ENCODE data around the gene PDZK1IP1.
"Not testable (repeated sequence)": the region's sequence is repeated elsewhere in the genome, so short reads cannot be mapped to it uniquely, and the experiment has no call there.

Gene PDZK1IP1

DNA sequence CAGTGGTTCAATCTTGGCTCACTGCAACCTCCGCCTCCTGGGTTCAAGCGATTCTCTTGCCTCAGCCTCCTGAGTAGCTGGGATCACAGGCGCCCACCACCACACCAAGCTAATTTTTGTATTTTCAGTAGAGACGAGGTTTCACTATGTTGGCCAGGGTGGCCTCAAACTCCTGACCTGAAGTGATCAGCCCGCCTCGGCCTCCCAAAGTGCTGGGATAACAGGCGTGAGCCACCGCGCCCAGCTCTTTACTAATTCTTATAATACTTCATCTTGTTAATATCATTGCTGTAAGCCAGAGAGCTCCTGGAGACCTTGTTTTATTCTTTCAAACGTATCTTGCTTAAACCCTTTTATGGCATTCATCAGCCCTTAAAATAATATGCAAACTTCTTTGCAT, 3.7 kb upstream of the PDZK1IP1 start:
- not testable (repeated sequence) for H3K9ac ChIP-seq (ENCODE audit: low read length); H3K27ac ChIP-seq (ENCODE audit: low read depth, low read length); H3K4me3 ChIP-seq (ENCODE audit: low read depth, low read length); H3K36me3 ChIP-seq (ENCODE audit: control insufficient read depth, insufficient read depth, low read length); H3K9me3 ChIP-seq (ENCODE audit: control insufficient read depth, insufficient read depth, low read depth, low read length)
- Histone ChIP-seq H3K4me1 (ENCODE audit: control insufficient read depth, insufficient read depth, low read length) (peaks cover 27% of the 10 kb centered on the region), H3K27me3 (ENCODE audit: control insufficient read depth, insufficient read depth, low read length) (peaks cover 41% of the 10 kb centered on the region)

DNA sequence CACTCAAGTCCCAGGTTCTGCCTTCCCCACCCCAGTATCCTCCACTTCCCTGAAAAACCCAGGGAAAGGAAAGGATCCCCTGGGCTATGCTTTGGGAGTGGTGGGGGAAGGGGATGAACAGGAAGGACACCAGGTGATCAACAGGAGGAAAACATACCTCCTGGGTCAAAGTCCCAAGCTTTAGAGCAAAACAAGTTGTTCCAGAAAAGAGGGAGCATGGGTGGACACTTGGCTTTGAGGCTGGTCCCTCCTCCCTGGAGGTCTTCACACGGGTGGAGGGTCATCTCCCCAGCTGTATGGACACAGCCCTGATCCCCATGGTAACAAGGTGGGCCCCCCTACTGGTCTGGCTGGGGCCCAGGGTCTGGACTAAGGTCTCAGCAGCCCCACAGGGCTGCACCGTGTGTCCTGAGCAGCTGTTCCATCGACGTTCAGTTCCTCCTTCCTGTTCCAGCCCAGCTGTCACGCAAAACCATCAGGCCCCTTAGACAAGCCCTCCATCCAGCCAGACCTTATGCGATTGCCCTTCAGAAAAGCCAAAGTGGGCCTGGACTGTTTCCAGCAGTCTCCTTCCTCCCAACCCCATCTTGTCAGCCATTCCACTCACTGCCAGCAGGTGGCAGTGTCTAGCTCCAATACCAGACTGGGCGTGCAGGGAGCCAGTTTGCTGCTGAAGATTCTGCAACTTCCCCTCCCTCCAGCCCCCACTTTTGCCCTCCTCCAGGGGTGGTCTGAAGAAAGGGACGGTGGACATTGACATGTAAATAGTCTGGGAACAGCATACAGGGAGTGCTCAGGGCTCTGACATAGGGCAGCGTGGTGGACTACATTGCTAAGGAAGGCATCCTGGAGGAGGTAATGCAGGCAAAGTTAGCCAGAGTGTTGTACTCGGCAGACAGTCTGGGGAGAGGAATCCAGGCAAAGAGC, 2.9 kb upstream of the PDZK1IP1 start:
- Histone ChIP-seq H3K4me1 (ENCODE audit: control insufficient read depth, insufficient read depth, low read length) (peaks cover 27% of the 10 kb centered on the region), H3K4me3 (ENCODE audit: low read depth, low read length) (no peak overlapping the region), H3K9ac (ENCODE audit: low read length) (no peak overlapping the region)

DNA sequence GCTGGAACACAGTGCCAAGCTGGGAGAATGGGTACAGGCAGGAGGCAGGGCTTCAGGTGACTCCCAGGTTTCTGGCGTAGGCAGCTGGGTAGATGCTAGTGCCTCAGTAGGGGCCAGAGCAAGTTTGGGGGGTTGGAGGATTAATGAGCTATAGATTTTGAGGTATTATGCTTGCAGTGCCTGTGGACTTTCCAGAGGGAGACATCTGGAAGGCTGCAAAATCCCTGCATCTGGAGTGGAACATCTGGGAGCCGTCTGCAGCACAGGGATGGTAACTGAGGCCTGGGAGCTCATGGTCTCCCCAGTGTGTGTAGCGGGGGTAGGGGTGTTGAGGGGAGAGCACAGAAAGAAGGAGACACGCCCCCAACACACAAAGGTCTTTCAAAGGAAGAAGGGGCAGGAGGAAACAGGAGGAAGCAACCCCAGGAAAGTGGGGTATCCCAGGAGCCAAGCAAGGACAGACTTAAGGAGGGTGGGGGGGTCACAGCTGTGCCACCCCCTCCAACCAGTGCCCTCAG, 2.2 kb upstream of the PDZK1IP1 start:
- no peaks in the 10 kb centered on the region for H3K36me3 ChIP-seq (ENCODE audit: control insufficient read depth, insufficient read depth, low read length)
- H3K9me3 ChIP-seq (ENCODE audit: control insufficient read depth, insufficient read depth, low read depth, low read length), result no peaks in the 10 kb centered on the region
- no peak overlapping the region for H3K4me3 ChIP-seq (ENCODE audit: low read depth, low read length)
- no peak overlapping the region for H3K27ac ChIP-seq (ENCODE audit: low read depth, low read length)
- peaks cover 36% of the 10 kb centered on the region for H3K27me3 ChIP-seq (ENCODE audit: control insufficient read depth, insufficient read depth, low read length)
- H3K9ac ChIP-seq (ENCODE audit: low read length), result no peak overlapping the region
- peaks cover 27% of the 10 kb centered on the region for H3K4me1 ChIP-seq (ENCODE audit: control insufficient read depth, insufficient read depth, low read length)

More for the DNA sequence above, 2.9 kb upstream of the PDZK1IP1 start:
- Histone ChIP-seq H3K27me3 (ENCODE audit: control insufficient read depth, insufficient read depth, low read length) (peaks cover 37% of the 10 kb centered on the region), H3K9me3 (ENCODE audit: control insufficient read depth, insufficient read depth, low read depth, low read length) (no peaks in the 10 kb centered on the region), H3K36me3 (ENCODE audit: control insufficient read depth, insufficient read depth, low read length) (no peaks in the 10 kb centered on the region), H3K27ac (ENCODE audit: low read depth, low read length) (no peak overlapping the region)

DNA sequence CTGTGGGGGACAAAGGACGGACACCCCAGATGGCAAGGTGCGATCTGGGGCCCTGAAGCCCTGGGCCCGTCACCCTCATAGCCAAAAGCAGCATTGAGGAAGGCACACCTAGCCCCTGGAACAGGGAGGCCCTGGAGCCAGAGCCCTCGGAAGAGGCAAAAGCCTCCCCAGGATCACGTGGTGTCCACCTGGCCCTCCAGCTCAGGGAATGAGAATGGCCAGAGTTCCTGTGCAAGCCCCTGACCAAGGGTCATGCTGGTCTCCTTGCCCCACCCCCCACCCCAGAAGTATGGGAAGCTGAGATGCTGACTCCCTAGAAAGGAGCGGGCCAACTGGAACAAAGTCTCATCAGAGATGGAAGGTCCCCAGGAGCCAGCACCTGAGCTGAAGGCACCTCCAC, 1.0 kb upstream of the PDZK1IP1 start:
- no peak overlapping the region for H3K4me3 ChIP-seq (ENCODE audit: low read depth, low read length)
- H3K27ac ChIP-seq (ENCODE audit: low read depth, low read length), result no peak overlapping the region
- no peaks in the 10 kb centered on the region for H3K36me3 ChIP-seq (ENCODE audit: control insufficient read depth, insufficient read depth, low read length)
- no peaks in the 10 kb centered on the region for H3K9me3 ChIP-seq (ENCODE audit: control insufficient read depth, insufficient read depth, low read depth, low read length)
- peaks cover 27% of the 10 kb centered on the region for H3K4me1 ChIP-seq (ENCODE audit: control insufficient read depth, insufficient read depth, low read length)
- no peak overlapping the region for H3K9ac ChIP-seq (ENCODE audit: low read length)
- H3K27me3 ChIP-seq (ENCODE audit: control insufficient read depth, insufficient read depth, low read length), result peaks cover 31% of the 10 kb centered on the region

DNA sequence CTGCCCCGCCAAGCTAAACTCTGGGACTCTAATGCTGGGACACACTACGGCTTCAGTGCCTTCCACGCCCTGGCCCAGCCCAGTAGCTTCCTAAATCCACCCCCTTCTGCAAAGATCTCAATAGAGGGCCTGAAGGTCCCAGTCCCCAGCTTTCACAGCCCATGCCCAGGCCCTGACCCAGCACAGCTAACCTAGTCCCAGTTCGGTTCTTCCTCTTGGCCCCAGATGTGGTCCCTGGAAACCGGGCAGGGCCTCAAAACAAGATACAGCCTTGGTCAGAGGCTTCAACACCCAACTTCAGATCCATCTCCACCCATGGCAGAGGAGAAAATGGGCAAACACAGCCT, 646 bp upstream of the PDZK1IP1 start:
- Histone ChIP-seq H3K4me3 (ENCODE audit: low read depth, low read length) (no peak overlapping the region), H3K4me1 (ENCODE audit: control insufficient read depth, insufficient read depth, low read length) (peaks cover 27% of the 10 kb centered on the region), H3K27me3 (ENCODE audit: control insufficient read depth, insufficient read depth, low read length) (peaks cover 34% of the 10 kb centered on the region), H3K9ac (ENCODE audit: low read length) (no peak overlapping the region), H3K27ac (ENCODE audit: low read depth, low read length) (no peak overlapping the region), H3K36me3 (ENCODE audit: control insufficient read depth, insufficient read depth, low read length) (no peaks in the 10 kb centered on the region), H3K9me3 (ENCODE audit: control insufficient read depth, insufficient read depth, low read depth, low read length) (no peaks in the 10 kb centered on the region)

DNA sequence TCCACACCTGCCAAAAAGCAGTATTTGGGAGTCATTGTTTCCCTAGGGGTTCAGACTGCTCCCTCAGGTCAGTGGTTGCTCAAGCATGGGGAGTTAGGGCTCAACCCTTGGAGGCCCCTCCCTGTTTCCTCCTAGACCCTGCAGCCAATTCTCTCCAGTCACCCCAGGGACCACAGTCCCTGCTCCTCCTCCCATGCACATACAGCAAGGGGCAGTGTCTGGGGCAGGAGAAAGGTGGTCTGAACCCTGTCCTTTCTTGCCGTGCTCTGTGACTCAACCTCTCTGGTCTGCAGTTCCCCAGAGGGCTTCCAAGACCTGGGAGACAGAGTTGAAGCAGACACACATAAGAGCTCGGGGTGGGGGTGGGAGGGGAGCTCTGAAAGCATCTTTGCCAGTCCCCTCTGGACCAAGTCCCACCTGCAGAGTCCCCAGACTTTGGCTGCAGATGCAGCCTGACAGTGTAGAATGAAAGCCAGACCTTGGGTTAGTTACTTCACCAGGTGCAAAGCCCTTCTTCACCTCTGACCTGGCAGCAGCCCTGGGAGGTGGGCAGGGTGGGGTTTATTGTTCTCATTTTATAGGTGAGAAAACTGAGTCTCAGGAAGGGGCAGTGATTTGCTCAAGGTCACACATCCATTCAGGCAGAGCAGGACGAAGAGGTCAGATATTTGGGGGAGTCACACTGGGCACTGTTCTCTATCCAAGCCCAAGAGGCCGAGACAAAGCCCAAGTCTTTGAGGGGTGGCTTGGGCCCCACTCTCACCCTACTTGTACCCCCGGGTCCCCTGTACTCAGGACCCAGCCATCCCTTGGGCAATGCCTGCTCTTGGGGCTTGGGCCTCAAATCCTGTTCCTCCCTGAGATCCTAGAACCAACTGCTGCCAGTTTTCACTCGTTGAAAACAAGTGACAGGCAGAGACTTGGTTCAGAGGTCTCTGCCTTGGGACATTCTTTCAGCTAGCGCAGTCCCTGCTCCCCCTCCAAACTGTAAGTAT, 748 bp downstream of the PDZK1IP1 start:
- H3K9me3 ChIP-seq (ENCODE audit: control insufficient read depth, insufficient read depth, low read depth, low read length), result no peaks in the 10 kb centered on the region
- peaks cover 27% of the 10 kb centered on the region for H3K4me1 ChIP-seq (ENCODE audit: control insufficient read depth, insufficient read depth, low read length)
- H3K9ac ChIP-seq (ENCODE audit: low read length), result no peak overlapping the region
- H3K27me3 ChIP-seq (ENCODE audit: control insufficient read depth, insufficient read depth, low read length), result peaks cover 25% of the 10 kb centered on the region
- no peak overlapping the region for H3K27ac ChIP-seq (ENCODE audit: low read depth, low read length)
- no peaks in the 10 kb centered on the region for H3K36me3 ChIP-seq (ENCODE audit: control insufficient read depth, insufficient read depth, low read length)
- H3K4me3 ChIP-seq (ENCODE audit: low read depth, low read length), result no peak overlapping the region

DNA sequence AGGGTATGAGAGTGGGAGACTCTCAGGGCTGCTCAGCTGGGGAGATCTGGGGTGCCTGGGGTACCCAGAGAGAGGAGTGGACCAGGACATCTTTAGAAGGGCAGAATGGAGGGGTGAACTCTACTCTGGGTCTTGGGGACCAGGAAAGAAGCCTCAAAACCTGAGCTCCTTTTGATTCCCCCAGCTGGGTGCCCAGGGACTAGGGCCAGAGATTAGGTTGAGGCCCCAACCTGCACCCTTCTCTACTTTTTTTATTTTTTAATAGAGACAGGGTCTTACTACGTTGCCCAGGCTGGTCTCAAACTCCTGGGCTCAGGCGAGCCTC, 1.9 kb downstream of the PDZK1IP1 start:
- H3K9ac ChIP-seq (ENCODE audit: low read length), result no peak overlapping the region
- H3K27me3 ChIP-seq (ENCODE audit: control insufficient read depth, insufficient read depth, low read length), result peaks cover 24% of the 10 kb centered on the region
- no peaks in the 10 kb centered on the region for H3K9me3 ChIP-seq (ENCODE audit: control insufficient read depth, insufficient read depth, low read depth, low read length)
- H3K36me3 ChIP-seq (ENCODE audit: control insufficient read depth, insufficient read depth, low read length), result no peaks in the 10 kb centered on the region
- no peak overlapping the region for H3K27ac ChIP-seq (ENCODE audit: low read depth, low read length)
- H3K4me1 ChIP-seq (ENCODE audit: control insufficient read depth, insufficient read depth, low read length), result peaks cover 24% of the 10 kb centered on the region
- no peak overlapping the region for H3K4me3 ChIP-seq (ENCODE audit: low read depth, low read length)

DNA sequence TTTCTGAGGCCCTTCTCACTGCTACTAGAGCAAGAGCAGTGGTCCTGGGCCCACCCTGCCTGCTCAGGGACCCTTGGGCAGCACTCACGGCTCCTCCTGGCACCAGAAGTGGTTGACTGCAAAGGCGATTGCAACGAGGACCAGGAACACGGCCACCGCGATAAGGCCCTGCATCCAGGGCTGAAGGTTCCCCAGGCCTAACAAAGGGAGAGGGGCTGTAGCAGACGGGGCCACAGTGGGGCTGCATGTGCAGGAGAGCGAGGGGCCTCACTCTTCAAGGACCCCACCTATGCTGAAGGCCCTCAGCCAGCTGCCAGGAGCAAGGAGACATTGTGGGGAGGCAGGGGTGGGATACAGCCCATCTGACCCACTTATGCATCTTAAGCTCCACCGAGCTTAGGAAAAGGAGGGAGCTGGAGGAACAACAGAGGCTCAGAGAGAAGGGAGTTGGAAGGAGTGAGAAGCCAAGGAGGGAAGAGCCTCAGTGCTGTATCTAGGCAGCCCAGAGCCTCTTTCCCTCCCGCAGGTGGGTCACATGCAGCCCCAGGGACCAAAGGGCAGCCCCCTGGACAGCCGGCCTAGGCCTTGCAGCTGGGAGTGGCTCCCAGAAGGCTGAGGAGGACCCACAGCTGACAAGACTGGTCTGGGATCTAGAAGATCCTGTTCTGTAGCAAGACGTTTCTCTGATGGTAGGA, 2.5 kb downstream of the PDZK1IP1 start:
- no peak overlapping the region for H3K9ac ChIP-seq (ENCODE audit: low read length)

DNA sequence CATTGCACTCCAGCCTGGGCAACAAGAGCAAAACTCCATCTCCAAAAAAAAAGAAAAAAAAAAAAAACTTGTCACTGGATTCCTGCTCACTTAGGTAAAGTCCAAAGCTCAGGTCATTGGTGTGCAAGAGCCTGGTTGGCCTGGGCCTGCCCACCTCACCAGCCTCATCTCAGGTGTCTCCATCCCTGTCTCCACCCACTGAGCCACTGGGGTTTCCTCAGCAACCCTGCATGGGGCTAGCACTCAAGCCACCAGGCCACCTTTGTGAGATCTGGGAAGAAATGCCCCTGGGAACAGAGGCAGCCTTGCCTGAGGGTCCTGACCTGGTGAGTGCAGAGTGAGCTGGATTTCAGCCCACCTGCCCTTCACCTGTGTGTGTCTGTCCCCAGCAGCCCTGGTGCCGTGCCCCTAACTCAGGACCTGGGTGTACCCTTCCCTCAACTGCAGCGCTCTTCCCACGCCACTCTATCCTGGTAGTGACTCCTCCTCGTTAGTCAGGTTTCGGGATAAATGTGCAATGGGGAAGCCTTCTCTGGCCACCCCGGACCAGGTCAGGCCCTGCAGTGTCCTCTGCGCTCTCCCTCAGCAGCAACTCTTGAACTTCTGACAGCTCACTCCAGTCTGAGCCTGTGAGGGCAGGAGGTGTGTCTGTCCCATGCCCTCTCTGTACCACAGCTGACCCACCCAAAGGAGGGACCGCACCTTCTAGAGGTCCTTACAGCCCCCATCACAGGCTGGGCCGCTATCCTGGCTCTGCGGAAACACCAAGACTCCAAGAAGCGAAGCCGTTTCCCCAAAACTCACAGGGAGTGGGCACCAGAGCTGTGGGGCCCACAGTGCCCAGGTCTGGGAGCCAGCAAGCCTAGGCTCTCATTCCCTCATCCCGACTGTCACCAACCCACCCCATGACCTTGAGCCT, 3.3 kb downstream of the PDZK1IP1 start:
- peaks cover 11% of the 10 kb centered on the region; the same call in 1 of the 2 replicates for H3K4me1 ChIP-seq (ENCODE audit: control insufficient read depth, insufficient read depth, low read length)
- H3K9me3 ChIP-seq (ENCODE audit: control insufficient read depth, insufficient read depth, low read depth, low read length), result no peaks in the 10 kb centered on the region
- H3K27ac ChIP-seq (ENCODE audit: low read depth, low read length), result no peak overlapping the region
- H3K36me3 ChIP-seq (ENCODE audit: control insufficient read depth, insufficient read depth, low read length), result no peaks in the 10 kb centered on the region
- H3K27me3 ChIP-seq (ENCODE audit: control insufficient read depth, insufficient read depth, low read length), result peaks cover 28% of the 10 kb centered on the region
- H3K9ac ChIP-seq (ENCODE audit: low read length), result no peak overlapping the region
- no peak overlapping the region for H3K4me3 ChIP-seq (ENCODE audit: low read depth, low read length)

More for the DNA sequence above, 2.5 kb downstream of the PDZK1IP1 start:
- peaks cover 28% of the 10 kb centered on the region for H3K27me3 ChIP-seq (ENCODE audit: control insufficient read depth, insufficient read depth, low read length)
- no peaks in the 10 kb centered on the region for H3K9me3 ChIP-seq (ENCODE audit: control insufficient read depth, insufficient read depth, low read depth, low read length)
- no peak overlapping the region for H3K27ac ChIP-seq (ENCODE audit: low read depth, low read length)
- no peaks in the 10 kb centered on the region for H3K36me3 ChIP-seq (ENCODE audit: control insufficient read depth, insufficient read depth, low read length)
- H3K4me3 ChIP-seq (ENCODE audit: low read depth, low read length), result no peak overlapping the region
- H3K4me1 ChIP-seq (ENCODE audit: control insufficient read depth, insufficient read depth, low read length), result peaks cover 19% of the 10 kb centered on the region
